Activated CD8-positive, alpha-beta T cell treated with anti-CD3 and anti-CD28 coated beads, Interleukin-2, amount 10 ng/mL, durations not matched to agents 7 days and 5 days (primary cell): ENCODE measurements around the gene PHACTR2. TPM values are rescaled to one million over a fixed set of nuclear protein-coding genes. Genes with fewer than 3 reads are reported as not detected.
"Not testable (repeated sequence)": the region's sequence is repeated elsewhere in the genome, so short reads cannot be mapped to it uniquely, and the experiment has no call there.

ENCODE experiments used
- ATAC-seq: fragments of 150-1000 bp; cut with Tn5 transposase; one replicate; pipeline ENCODE4 v1.10.0; 2021; ENCODE audit warnings: moderate library complexity
- CTCF ChIA-PET: fragments of 350-600 bp; sonication (Branson Sonifier 250); formaldehyde crosslinking; loops from one replicate; lab custom pipeline; 2021; ENCODE audit warnings: antibody characterized with exemption; lab: Charles Lee
- POLR2A ChIA-PET: fragments of 350-600 bp; sonication (Branson Sonifier 250); formaldehyde crosslinking; loops from one replicate; lab custom pipeline; 2021; ENCODE audit warnings: antibody characterized with exemption; lab: Charles Lee
- DNase-seq: peaks from one replicate; pipeline ENCODE4 v3.0.0-alpha.2; 2020
- H3K27ac Mint-ChIP-seq: one replicate; pipeline ENCODE4 v1.8.0; 2021; ENCODE audit warnings: mild to moderate bottlenecking, mixed read lengths
- H3K27me3 Mint-ChIP-seq: one replicate; pipeline ENCODE4 v1.8.0; 2021; ENCODE audit warnings: low read depth, mixed read lengths
- H3K36me3 Mint-ChIP-seq: one replicate; pipeline ENCODE4 v1.8.0; 2021; ENCODE audit warnings: low read depth, mixed read lengths
- H3K4me1 Mint-ChIP-seq: one replicate; pipeline ENCODE4 v1.8.0; 2021; ENCODE audit warnings: low read depth, mixed read lengths
- H3K4me3 Mint-ChIP-seq: one replicate; pipeline ENCODE4 v1.8.0; 2021; ENCODE audit warnings: mild to moderate bottlenecking, mixed read lengths
- H3K9me3 Mint-ChIP-seq: one replicate; pipeline ENCODE4 v1.8.0; 2022; ENCODE audit warnings: mixed read lengths; ENCODE audit not compliant: insufficient read depth
- total RNA-seq, 2 experiments: library from RNA; stranded (reverse); gene quantifications; one replicate each; pipeline ENCODE4 v1.2.3, GENCODE V29; 2021

PHACTR2 gene
- total RNA-seq, 2 experiments from 2014 or later, result 22.4 to 23.1 TPM

DNA sequence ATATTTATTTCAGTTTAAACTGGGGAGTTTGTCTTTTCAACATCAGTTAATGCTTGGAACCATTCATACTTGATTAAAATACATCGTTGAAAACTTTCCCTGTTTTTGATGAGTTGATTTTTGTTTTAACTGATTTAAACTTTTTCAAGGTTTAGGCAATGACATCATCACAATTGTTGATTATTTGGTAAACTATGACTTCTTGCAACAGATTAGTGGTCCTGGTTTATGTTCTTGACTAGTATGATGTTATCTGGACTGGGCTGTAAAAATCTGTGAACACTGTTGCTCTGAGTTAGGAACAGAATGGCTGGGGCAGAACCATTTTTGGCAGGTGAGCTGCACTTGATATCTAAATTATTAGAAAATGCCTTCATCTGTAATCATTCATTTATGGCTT, 186.5 kb downstream of the PHACTR2 start, which contains the start of gene ZC2HC1B:
TSS of gene ZC2HC1B (plus strand) at position 241 of the 400 bp plus-strand sequence. CDS start at position 307, 66 bp downstream.
- CTCF ChIA-PET, result interaction anchor here (0.8 to 1.9 kb wide), 2 partner anchors 76 to 149 kb away, joined by 4 read pairs; no protein-coding TSS in a partner anchor
- H3K36me3 Mint-ChIP-seq, result peaks cover 40% of the 10 kb centered on the region
- H3K4me3 Mint-ChIP-seq, result no peak within 1 kb of the TSS
- no peak within 1 kb of the TSS for H3K27ac Mint-ChIP-seq
- DNase-seq (no peak), ATAC-seq (no peak)
- no peaks in the 10 kb centered on the region for H3K27me3 Mint-ChIP-seq
- no peaks in the 10 kb centered on the region for H3K4me1 Mint-ChIP-seq
- H3K9me3 Mint-ChIP-seq, result no peaks in the 10 kb centered on the region
- POLR2A ChIA-PET, result interaction anchor here (0.7 kb wide), 1 partner anchor 214 kb away, joined by 3 read pairs; no protein-coding TSS in a partner anchor

DNA sequence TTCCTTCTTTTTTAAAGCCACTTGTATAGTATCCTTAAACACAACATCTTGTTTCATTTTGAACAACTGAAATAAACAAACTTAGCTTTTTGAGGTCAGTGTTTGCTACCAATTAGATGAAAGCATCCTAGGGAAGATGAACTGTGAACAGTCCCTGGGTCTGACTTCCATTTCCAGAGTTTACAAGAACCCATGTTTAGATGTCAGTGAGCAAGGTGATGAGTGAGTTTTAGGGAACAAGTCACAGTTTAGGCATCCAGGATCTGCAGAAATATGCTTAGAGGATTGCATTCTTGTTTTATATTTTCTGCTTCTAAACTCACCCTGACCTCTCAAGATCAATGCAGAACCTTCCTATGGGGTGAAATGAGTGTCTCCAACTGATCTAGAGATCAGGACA, 189.5 kb downstream of the PHACTR2 start:
- Mint-ChIP-seq H3K9me3 (no peaks in the 10 kb centered on the region), H3K4me1 (peaks cover 2% of the 10 kb centered on the region), H3K27ac (no peak overlapping the region), H3K36me3 (peaks cover 26% of the 10 kb centered on the region), H3K4me3 (no peak overlapping the region), H3K27me3 (no peaks in the 10 kb centered on the region)
- ChIA-PET CTCF (no interaction called here), POLR2A (no interaction called here)
- DNase-seq (no peak), ATAC-seq (no peak)

DNA sequence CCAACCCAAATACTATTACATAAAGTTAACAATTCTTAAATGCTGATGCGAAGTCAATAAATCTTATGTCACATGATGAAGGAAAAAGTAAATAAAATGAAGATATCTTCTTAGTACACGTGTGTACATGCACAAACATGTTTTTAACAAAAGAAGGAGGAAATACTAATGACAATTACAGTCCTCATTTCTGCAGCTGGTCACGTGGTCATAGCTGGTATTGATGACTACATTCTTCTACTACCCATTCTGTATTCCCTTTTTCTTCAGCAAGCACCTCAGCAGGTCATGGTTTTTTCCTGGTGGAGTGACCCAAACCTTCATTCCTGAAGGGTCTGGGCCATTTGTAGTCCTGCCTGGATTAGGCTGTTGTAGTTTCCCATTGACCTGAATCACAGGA, 191.0 kb downstream of the PHACTR2 start:
- Mint-ChIP-seq H3K4me1 (peaks cover 12% of the 10 kb centered on the region), H3K36me3 (peaks cover 22% of the 10 kb centered on the region)
- H3K27ac Mint-ChIP-seq, CTCF ChIA-PET, H3K27me3 Mint-ChIP-seq, POLR2A ChIA-PET, H3K9me3 Mint-ChIP-seq, ATAC-seq, DNase-seq, H3K4me3 Mint-ChIP-seq: not testable (repeated sequence)

DNA sequence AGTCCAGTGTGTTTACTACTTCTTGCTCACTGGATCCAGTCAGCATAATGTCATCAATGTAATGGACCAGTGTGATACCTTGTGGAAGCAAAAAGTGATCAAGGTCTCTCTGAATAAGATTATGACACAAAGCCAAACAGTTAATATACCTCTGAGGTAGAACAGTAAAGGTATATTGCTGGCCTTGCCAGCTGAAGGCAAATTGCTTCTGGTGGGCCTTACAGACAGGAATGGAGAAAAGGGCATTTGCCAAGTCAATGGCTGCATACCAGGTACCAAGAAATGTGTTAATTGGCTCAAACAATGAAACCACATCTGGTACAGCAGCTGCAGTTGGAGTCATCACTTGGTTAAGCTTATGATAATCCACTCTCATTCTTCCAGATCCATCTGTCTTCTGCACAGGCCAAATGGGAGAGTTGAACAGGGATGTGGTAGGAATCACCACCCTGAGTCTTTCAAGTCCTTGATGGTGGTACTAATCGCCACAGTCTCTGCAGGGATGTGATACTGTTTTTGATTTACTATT, 193.5 kb downstream of the PHACTR2 start:
- not testable (repeated sequence) for H3K27me3 Mint-ChIP-seq, H3K27ac Mint-ChIP-seq, H3K4me3 Mint-ChIP-seq, ATAC-seq, H3K9me3 Mint-ChIP-seq, H3K36me3 Mint-ChIP-seq, DNase-seq
- POLR2A ChIA-PET, result interaction anchor here (1.5 kb wide), 1 partner anchor 28 kb away, joined by 4 read pairs; the partner anchor contains the start of gene LTV1
- peaks cover 12% of the 10 kb centered on the region for H3K4me1 Mint-ChIP-seq
- CTCF ChIA-PET, result interaction anchor here (0.9 kb wide), 1 partner anchor 69 kb away, joined by 5 read pairs; no protein-coding TSS in a partner anchor

DNA sequence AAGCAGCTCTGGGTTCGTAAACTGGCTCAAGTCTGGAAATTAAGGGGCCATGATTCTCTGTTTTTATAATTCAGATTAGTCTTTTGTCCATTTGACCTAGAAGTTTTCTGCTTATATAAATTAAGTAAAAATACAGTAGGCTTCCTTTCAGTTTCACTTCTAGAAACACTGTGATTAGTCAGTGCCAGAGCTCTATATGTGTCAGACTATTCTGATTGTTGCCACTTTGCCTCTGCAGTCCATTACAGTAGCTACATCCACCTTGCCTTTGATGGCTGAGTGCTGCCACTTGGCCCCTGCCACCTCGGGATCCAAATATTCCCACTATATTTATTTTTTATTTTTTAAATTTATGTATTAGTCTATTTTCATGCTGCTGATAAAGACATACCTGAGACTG, 194.4 kb downstream of the PHACTR2 start:
- Mint-ChIP-seq H3K4me3 (no peak overlapping the region), H3K27me3 (no peaks in the 10 kb centered on the region), H3K27ac (no peak overlapping the region), H3K4me1 (peaks cover 12% of the 10 kb centered on the region), H3K36me3 (peaks cover 8% of the 10 kb centered on the region), H3K9me3 (no peaks in the 10 kb centered on the region)
- no peak for DNase-seq
- peak; percentile 76 for ATAC-seq
- ChIA-PET POLR2A (interaction anchor here (1.5 kb wide), 1 partner anchor 28 kb away, joined by 4 read pairs; the partner anchor contains the start of gene LTV1), CTCF (interaction anchor here (0.9 to 1.0 kb wide), 2 partner anchors 11 to 68 kb away, joined by 5 read pairs; no protein-coding TSS in a partner anchor)

DNA sequence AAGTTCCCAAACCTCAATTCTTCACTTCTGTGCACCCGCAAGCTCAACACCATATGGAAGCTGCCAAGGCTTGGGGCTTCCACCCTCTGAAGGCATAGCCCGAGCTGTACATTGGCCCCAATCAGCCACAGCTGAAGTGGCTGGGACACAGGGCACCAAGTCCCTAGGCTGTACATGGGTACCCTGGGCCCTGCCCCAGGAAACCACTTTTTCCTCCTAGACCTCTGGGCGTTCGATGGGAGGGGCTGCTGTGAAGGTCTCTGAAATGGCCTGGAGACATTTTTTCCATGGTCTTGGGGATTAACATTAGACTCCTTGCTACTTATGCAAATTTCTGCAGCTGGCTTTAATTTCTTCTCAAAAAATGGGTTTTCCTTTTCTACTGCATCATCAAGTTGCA, 195.8 kb downstream of the PHACTR2 start:
- H3K9me3 Mint-ChIP-seq, H3K36me3 Mint-ChIP-seq, CTCF ChIA-PET, H3K27ac Mint-ChIP-seq, POLR2A ChIA-PET, ATAC-seq, H3K27me3 Mint-ChIP-seq, H3K4me3 Mint-ChIP-seq, DNase-seq: not testable (repeated sequence)
- H3K4me1 Mint-ChIP-seq, result peaks cover 12% of the 10 kb centered on the region

DNA sequence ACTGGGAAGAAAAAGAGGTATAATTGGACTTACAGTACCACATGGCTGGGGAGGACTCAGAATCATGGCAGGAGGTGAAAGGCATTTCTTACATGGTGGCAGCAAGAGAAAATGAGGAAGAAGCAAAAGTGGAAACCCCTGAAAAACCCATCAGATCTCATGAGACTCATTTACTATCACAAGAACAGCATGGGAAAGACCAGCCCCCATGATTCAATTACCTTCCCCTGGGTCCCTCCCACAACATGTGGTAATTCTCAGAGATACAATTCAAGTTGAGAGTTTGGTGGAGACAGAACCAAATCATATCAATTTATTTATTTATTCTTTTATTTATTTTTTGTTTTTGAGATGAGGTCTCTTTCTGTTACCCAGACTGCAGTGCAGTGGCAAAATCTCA, 196.7 kb downstream of the PHACTR2 start:
- H3K36me3 Mint-ChIP-seq, ATAC-seq, H3K9me3 Mint-ChIP-seq, DNase-seq, POLR2A ChIA-PET, H3K4me3 Mint-ChIP-seq, H3K27ac Mint-ChIP-seq, H3K27me3 Mint-ChIP-seq, CTCF ChIA-PET: not testable (repeated sequence)
- peaks cover 12% of the 10 kb centered on the region for H3K4me1 Mint-ChIP-seq

DNA sequence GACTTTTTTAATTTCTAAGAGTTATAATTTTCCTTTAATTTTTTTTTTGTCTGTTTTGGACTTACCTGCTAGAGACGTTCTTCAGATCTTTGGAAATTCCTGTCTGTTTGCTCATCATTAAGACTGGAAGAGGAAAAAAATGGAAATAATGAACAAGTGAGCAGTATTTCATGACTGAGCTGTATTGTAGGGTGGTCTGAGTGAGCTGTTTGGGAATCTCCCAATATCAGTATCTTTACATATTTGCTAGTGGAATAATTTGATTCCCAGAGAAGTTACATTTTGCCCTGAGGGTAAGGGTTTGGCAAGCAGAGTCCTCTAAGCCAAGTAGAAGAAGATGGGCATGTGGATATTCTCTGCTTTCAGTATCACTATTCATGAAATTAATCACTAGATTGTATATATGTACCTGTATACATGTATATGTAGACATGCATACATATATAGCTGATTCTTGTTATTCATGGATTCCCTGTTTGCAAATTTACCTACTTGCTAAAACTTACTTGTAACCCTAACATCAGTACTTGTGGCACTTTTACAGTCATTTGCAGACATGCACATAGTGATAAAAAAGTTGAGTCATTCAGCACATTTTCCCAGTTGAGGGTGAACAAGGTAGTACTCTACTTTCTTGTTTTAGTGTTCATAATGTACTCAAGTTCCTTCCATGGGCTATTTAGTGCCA, 200.0 kb downstream of the PHACTR2 start:
- Mint-ChIP-seq H3K27ac (no peak overlapping the region), H3K27me3 (no peaks in the 10 kb centered on the region), H3K4me3 (no peak overlapping the region), H3K4me1 (peaks cover 7% of the 10 kb centered on the region), H3K9me3 (no peaks in the 10 kb centered on the region), H3K36me3 (peaks cover 2% of the 10 kb centered on the region)
- no peak for ATAC-seq
- no peak for DNase-seq
- ChIA-PET POLR2A (no interaction called here), CTCF (interaction anchor here (1.0 kb wide), 1 partner anchor 63 kb away, joined by 3 read pairs; no protein-coding TSS in a partner anchor)

DNA sequence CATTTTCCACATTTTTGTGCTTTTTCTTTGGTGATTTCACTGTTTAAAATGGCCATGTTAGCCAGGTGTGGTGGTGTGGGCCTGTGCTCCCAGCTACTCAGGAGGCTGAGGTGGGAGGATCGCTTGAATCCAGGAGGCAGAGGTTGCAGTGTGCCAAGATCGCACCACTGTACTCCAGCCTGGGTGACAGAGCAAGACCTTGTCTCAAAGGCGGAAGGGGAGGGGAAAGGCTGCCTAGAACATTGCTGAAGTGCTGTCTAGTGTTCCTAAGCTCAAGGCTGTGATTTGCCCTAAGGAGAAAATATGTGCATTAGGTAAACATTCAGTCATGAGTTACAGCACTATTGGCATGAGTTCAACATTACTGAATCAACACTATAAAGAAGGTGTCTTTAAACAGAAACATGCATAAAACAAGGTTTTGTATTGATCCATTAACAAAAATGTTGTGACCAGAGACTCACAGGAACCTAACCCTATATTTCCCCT, 200.6 kb downstream of the PHACTR2 start:
- ChIA-PET CTCF (interaction anchor here (1.0 kb wide), 1 partner anchor 62 kb away, joined by 3 read pairs; no protein-coding TSS in a partner anchor), POLR2A (no interaction called here)
- no peak overlapping the region for H3K4me3 Mint-ChIP-seq
- peaks cover 1% of the 10 kb centered on the region for H3K4me1 Mint-ChIP-seq
- H3K27ac Mint-ChIP-seq, result no peak overlapping the region
- DNase-seq (no peak), ATAC-seq (no peak)
- H3K9me3 Mint-ChIP-seq, result no peaks in the 10 kb centered on the region
- no peaks in the 10 kb centered on the region for H3K27me3 Mint-ChIP-seq
- no peaks in the 10 kb centered on the region for H3K36me3 Mint-ChIP-seq

DNA sequence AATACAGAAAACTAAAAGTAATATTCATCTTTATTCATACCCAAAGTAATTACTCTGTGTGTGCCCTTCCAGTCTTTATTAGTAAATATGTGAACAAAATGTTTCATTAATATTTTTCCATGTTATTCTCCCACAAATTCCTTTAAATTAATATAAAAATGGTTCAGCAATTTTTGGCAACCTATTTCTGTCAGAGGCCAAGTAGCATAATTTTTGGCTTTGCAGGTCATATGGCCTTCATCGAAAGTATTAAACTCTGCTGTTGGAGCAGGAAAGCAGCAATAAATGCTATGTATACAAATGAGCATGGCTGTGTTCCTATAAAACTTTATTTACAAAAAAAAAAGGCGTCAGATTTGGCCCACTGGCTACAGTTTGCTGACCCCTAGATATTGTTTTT, 202.6 kb downstream of the PHACTR2 start:
- ChIA-PET POLR2A (no interaction called here), CTCF (no interaction called here)
- H3K27ac Mint-ChIP-seq, result no peak overlapping the region
- no peak for ATAC-seq
- H3K27me3 Mint-ChIP-seq, result peaks cover 2% of the 10 kb centered on the region
- no peaks in the 10 kb centered on the region for H3K4me1 Mint-ChIP-seq
- no peaks in the 10 kb centered on the region for H3K9me3 Mint-ChIP-seq
- H3K36me3 Mint-ChIP-seq, result no peaks in the 10 kb centered on the region
- no peak for DNase-seq
- no peak overlapping the region for H3K4me3 Mint-ChIP-seq
